Measurements from ENCODE around the gene TBR1.
A peak's percentile ranks its signal among the peaks of the same experiment; 100 is the strongest.

GRCh38 chr2:161417438-161418274 is 1.6 kb downstream of the TBR1 start:
- TF ChIP-seq CTCF (IDR thresholded peaks at IDR 0.05), result no peak
- peak; percentile 52 for TF ChIP-seq EZH2phosphoT487 (IDR thresholded peaks at IDR 0.05)
- TF ChIP-seq EZH2 (IDR thresholded peaks at IDR 0.05), result peak; percentile 88
